Testis (tissue), 3 donors: ENCODE results near the gene TPSG1. TPM values are rescaled to one million over a fixed set of nuclear protein-coding genes. Genes with fewer than 3 reads are reported as not detected.
"Not testable (repeated sequence)": the region's sequence is repeated elsewhere in the genome, so short reads cannot be mapped to it uniquely, and the experiment has no call there.

ENCODE experiments used
- DNase-seq: peaks from one replicate; pipeline ENCODE4 v3.0.0-alpha.2; 2019
- H3K27ac ChIP-seq, 2 donors: fragments of 200-600 bp; sonication (generic); one replicate each; pipeline ENCODE4 v1.5.1; 2019
- H3K27me3 ChIP-seq: fragments of 200-600 bp; sonication (generic); one replicate; pipeline ENCODE4 v1.5.1; 2019
- H3K36me3 ChIP-seq: fragments of 200-600 bp; sonication (generic); one replicate; pipeline ENCODE4 v1.5.1; 2017; ENCODE audit warnings: low read depth; ENCODE audit errors: missing control alignments
- H3K4me1 ChIP-seq: fragments of 200-600 bp; sonication (generic); one replicate; pipeline ENCODE4 v1.5.1; 2019
- H3K4me3 ChIP-seq, 2 donors: fragments of 200-600 bp; sonication (generic); one replicate each; pipeline ENCODE4 v1.5.1; 2017 to 2019
- H3K9me3 ChIP-seq: fragments of 200-600 bp; sonication (generic); one replicate; pipeline ENCODE4 v1.5.1; 2017
- POLR2A ChIP-seq: fragments of 450-650 bp; IDR thresholded peaks from one replicate; pipeline ENCODE4 v1.6.1; 2017; ENCODE audit warnings: antibody characterized with exemption, mild to moderate bottlenecking, moderate library complexity
- WGBS, 2 donors: methylation state at CpG; one replicate each; pipeline ENCODE4 v1.1.5; 2018; 5-methylcytosine and 5-hydroxymethylcytosine counted together
- intact Hi-C: fragments of 100-400 bp; cut with DNase I; formaldehyde crosslinking; loops from one replicate; pipeline ENCODE4 v1.15.1; 2023; ENCODE audit warnings: low total_unique reads
- polyA plus RNA-seq: library from polyadenylated mRNA; stranded (reverse); fragments of 350-450 nt; fragmentation: Illumina TruSeq; extraction: RNeasy Lipid Tissue Mini Kit (QIAGEN cat#74804); gene quantifications from one replicate; pipeline ENCODE4 v1.2.3, GENCODE V29; 2014; ENCODE audit warnings: low read depth, low replicate concordance; ENCODE audit not compliant: insufficient read depth
- total RNA-seq, 2 donors: library from RNA; depleted of rRNA; stranded (reverse); fragments of >200 nt; gene quantifications; one replicate each; pipeline ENCODE4 v1.2.3, GENCODE V29; 2016
- TF ChIP-seq, protein P1 (sequence below), 3 experiments: fragments of 450-650 bp in 2 of 3; fragments of 200-600 bp in 1 of 3; sonication (generic) in 1 of 3; IDR thresholded peaks; one replicate each; pipeline ENCODE4 v1.5.1; 2016 to 2019; ENCODE audit warnings: antibody characterized with exemption in 3 of 3, mild to moderate bottlenecking in 2 of 3, moderate library complexity in 1 of 3

The TPSG1 gene
- total and polyA plus RNA-seq, 3 donors from 2014 or later: 1.2 TPM; not detected in 2

DNA sequence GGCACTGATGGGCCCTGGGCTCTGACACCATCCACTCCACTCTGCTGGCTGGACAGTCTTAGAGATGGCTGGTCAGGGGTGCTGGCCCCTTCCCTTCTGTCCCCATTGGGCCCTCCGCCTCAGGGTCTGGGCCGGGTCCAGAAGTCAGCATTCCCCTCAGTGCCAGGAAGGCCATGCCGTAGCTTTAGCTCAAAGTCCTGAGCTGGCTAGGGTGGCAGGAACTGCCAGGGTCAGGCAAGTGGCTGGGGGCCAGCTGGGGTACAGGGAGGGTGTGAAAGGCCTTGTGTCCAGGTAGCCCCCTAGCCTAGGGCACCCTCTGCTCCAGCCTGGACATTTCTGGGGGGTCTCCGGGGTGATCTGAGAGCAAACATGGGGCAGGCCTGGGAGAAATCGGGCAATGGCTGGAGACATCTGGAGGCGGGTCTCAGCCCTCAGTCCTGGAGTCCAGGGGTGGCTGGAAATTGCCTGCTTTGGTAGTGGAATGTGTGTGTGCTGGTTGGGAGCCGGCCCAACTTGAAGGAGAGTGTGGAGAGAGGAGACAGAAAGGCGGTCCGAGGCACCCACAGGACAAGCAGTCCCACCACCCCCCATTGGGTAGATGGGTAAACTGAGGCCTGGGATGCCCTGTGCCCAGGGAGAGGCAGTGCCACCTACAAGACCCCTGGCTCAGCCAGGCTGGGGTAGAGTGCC, 32.5 kb downstream of the TPSG1 start:
- no peaks in the 10 kb centered on the region for H3K27me3 ChIP-seq
- H3K4me3 ChIP-seq: no peak overlapping the region
- no peaks in the 10 kb centered on the region for H3K36me3 ChIP-seq
- TF ChIP-seq, protein P1, sequence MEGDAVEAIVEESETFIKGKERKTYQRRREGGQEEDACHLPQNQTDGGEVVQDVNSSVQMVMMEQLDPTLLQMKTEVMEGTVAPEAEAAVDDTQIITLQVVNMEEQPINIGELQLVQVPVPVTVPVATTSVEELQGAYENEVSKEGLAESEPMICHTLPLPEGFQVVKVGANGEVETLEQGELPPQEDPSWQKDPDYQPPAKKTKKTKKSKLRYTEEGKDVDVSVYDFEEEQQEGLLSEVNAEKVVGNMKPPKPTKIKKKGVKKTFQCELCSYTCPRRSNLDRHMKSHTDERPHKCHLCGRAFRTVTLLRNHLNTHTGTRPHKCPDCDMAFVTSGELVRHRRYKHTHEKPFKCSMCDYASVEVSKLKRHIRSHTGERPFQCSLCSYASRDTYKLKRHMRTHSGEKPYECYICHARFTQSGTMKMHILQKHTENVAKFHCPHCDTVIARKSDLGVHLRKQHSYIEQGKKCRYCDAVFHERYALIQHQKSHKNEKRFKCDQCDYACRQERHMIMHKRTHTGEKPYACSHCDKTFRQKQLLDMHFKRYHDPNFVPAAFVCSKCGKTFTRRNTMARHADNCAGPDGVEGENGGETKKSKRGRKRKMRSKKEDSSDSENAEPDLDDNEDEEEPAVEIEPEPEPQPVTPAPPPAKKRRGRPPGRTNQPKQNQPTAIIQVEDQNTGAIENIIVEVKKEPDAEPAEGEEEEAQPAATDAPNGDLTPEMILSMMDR (IDR thresholded peaks at IDR 0.05): no peak
- no peak for TF ChIP-seq POLR2A
- WGBS, 2 donors: 87 to 91% methylated on average over 7 to 9 of the region's 9 CpGs
- no peak overlapping the region for H3K27ac ChIP-seq
- DNase-seq: no peak
- H3K9me3 ChIP-seq: no peaks in the 10 kb centered on the region
- intact Hi-C loops: no loop called here
- no peaks in the 10 kb centered on the region for H3K4me1 ChIP-seq

DNA sequence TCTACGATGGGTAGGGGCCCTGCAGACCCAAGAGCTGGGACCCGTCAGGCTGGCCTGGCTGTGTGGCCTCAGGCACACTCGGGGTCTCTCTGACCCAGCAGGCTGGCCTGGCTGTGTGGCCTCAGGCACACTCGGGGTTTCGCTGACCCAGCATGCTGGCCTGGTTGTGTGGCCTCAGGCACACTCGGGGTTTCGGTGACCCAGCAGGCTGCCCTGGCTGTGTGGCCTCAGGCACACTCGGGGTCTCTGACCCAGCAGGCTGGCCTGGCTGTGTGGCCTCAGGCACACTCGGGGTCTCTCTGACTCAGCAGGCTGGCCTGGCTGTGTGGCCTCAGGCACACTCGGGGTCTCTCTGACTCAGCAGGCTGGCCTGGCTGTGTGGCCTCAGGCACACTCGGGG, 34.3 kb downstream of the TPSG1 start:
- H3K27ac ChIP-seq, H3K4me1 ChIP-seq, H3K4me3 ChIP-seq, H3K27me3 ChIP-seq, intact Hi-C loops, H3K36me3 ChIP-seq, H3K9me3 ChIP-seq, DNase-seq: not testable (repeated sequence)
- 93% methylated on average over 9 of the region's 11 CpGs; no CpG with 5 or more reads in 1 of the 2 donors for WGBS, 2 donors

DNA sequence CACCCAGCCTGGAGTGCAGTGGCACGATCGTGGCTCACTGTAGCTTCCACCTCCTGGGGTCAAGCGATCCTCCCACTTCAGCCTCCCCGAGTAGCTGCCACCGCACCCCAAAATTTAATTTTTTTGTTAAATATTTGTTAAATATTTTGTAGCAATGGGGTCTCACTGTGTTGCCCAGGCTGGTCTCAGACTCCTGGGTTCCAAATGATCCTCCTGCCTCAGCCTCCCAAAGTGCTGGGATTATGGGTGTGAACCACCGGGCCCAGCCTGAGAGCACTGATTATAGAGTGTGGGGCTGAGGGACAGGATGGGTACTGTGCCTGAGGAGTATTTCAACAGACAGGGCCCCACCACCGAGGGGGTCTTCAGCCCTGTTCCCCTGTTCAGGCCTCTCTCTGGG, 35.6 kb downstream of the TPSG1 start:
- Histone ChIP-seq H3K27me3 (no peaks in the 10 kb centered on the region), H3K4me3 (no peak overlapping the region), H3K9me3 (no peaks in the 10 kb centered on the region), H3K4me1 (no peaks in the 10 kb centered on the region), H3K27ac (no peak overlapping the region), H3K36me3 (no peaks in the 10 kb centered on the region)
- no peak for DNase-seq
- intact Hi-C loops: no loop called here
- TF ChIP-seq, protein P1 (IDR thresholded peaks at IDR 0.05): no peak
- WGBS, 2 donors: 68 to 72% methylated on average over 6 to 7 of the region's 7 CpGs

DNA sequence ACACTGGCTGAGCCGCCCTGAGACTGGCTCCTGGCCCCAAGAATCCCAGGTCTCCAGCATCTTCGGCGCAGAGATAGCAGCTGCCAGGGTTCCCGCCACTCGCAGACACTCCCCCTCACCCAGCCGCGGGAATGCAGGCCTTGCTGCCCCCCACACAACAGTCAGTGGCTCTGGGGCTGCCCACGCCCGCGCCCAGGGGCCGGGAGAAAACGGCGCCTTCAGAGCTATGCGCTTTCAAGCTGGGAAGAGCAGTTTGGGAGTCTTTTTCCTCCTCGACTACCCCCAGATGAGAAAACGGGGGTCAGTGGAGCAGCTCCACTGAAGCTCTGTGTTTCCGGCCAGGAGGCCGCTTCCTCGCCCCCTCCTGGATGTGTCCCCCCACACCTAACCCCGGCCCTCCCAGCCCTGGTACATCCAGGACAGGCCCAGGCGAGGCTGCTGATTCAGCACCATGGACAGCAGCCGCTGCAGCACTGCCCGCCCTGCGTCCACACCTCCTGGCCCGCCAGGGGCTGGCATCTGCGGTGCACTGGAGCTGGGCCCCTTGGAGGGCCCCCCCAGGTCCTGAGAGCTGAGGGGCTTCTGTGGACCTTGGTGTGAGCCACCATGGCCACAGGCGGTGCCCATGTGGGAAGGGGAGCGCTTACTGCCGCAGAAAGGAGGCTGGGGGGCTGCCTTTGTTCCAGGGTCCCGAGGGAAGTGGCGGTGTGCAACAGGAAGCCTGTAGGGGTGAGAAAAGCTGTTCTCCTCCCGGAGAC, 36.5 kb downstream of the TPSG1 start:
- no peaks in the 10 kb centered on the region for H3K4me1 ChIP-seq
- H3K36me3 ChIP-seq: no peaks in the 10 kb centered on the region
- H3K27ac ChIP-seq: no peak overlapping the region
- TF ChIP-seq, protein P1 (IDR thresholded peaks at IDR 0.05): no peak
- no peak for TF ChIP-seq POLR2A
- 63 to 87% methylated on average over 16 to 32 of the region's 32 CpGs for WGBS, 2 donors
- intact Hi-C loops: no loop called here
- no peaks in the 10 kb centered on the region for H3K27me3 ChIP-seq
- no peaks in the 10 kb centered on the region for H3K9me3 ChIP-seq
- no peak overlapping the region for H3K4me3 ChIP-seq
- DNase-seq: peak; percentile 61

DNA sequence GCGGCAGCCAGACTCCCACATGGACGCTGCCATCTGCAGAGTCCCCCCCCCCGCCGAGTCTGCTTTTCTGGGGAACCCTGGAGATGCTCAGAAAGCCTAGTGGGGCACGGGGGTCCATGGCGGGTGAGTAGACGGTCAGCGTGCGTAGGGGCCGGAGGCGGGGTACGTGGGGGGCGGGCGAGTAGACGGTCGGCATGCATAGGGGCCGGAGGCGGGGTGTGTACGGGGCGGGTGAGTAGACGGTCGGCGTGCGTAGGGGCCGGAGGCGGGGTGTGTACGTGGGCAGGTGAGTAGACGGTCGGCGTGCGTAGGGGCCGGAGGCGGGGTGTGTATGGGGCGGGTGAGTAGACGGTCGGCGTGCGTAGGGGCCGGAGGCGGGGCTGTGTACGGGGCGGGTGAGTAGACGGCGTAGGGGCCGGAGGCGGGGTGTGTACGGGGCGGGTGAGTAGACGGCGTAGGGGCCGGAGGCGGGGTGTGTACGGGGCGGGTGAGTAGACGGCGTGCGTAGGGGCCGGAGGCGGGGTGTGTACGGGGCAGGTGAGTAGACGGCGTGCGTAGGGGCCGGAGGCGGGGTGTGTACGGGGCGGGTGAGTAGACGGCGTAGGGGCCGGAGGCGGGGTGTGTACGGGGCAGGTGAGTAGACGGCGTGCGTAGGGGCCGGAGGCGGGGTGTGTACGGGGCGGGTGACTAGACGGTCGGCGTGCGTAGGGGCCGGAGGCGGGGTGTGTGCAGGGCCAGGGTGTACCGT, 39.4 kb downstream of the TPSG1 start:
- H3K9me3 ChIP-seq, H3K4me3 ChIP-seq, H3K27me3 ChIP-seq, DNase-seq, H3K27ac ChIP-seq, intact Hi-C loops, H3K36me3 ChIP-seq: not testable (repeated sequence)
- peaks cover 24% of the 10 kb centered on the region for H3K4me1 ChIP-seq
- 89% methylated on average over 30 to 36 of the region's 86 CpGs for WGBS, 2 donors
